HEK293 (cell line): ENCODE measurements around the gene AIPL1.

Experiments used
- CTCF ChIA-PET: fragments of 350-600 bp; formaldehyde crosslinking; extraction: SDS; loops from one replicate; lab custom pipeline; 2021; ENCODE audit warnings: antibody characterized with exemption; lab: Yijun Ruan, JAX
- POLR2A ChIA-PET: fragments of 300-600 bp; formaldehyde crosslinking; extraction: SDS; loops from one replicate; lab custom pipeline; 2020; ENCODE audit warnings: antibody characterized with exemption, inconsistent platforms; lab: Yijun Ruan, JAX
- H3K27ac ChIP-seq: fragments of 200-500 bp; sonication (Bioruptor generic); 2 replicates; pipeline ENCODE4 v1.5.1; 2014; ENCODE audit warnings: low read depth, low read length, control low read depth, inconsistent platforms; ENCODE audit errors: extremely low read depth
- H3K36me3 ChIP-seq, 2 experiments: fragments of 200-500 bp in 1 of 2; sonication (Bioruptor generic) in 1 of 2; 1 replicate in 1 of 2; 2 replicates in 1 of 2; pipeline ENCODE4 v1.5.1; 2014 to 2017; ENCODE audit warnings: inconsistent platforms in 2 of 2, low read length in 2 of 2; ENCODE audit not compliant: control insufficient read depth in 2 of 2, insufficient read depth in 1 of 2
- H3K4me1 ChIP-seq: fragments of 200-500 bp; sonication (Bioruptor generic); 2 replicates; pipeline ENCODE4 v1.5.1; 2014; ENCODE audit warnings: mild to moderate bottlenecking, low read length, inconsistent platforms; ENCODE audit not compliant: control insufficient read depth, insufficient read depth
- H3K4me3 ChIP-seq: 2 replicates; pipeline ENCODE4 v1.5.1; 2011; ENCODE audit warnings: low read depth, mild to moderate bottlenecking, control low read depth, low read length, moderate library complexity
- H3K9me3 ChIP-seq: fragments of 200-500 bp; sonication (Bioruptor generic); 2 replicates; pipeline ENCODE4 v1.5.1; 2014; ENCODE audit warnings: low read depth, low read length, inconsistent platforms; ENCODE audit not compliant: control insufficient read depth, insufficient read depth
- BCL11B ChIP-seq: fragments of 450-650 bp; formaldehyde crosslinking; IDR thresholded peaks from 2 replicates; pipeline ENCODE4 v1.5.1; 2016; ENCODE audit warnings: low read depth, missing biosample characterization, missing genetic modification characterization
- KLF16 ChIP-seq: fragments of 450-650 bp; formaldehyde crosslinking; IDR thresholded peaks from 2 replicates; pipeline ENCODE4 v1.5.1; 2017; ENCODE audit warnings: missing biosample characterization, missing genetic modification characterization
- KLF8 ChIP-seq: fragments of 450-650 bp; formaldehyde crosslinking; IDR thresholded peaks from 2 replicates; pipeline ENCODE4 v1.5.1; 2016; ENCODE audit warnings: missing biosample characterization, missing genetic modification characterization
- SP2 ChIP-seq: fragments of 450-650 bp; formaldehyde crosslinking; IDR thresholded peaks from 2 replicates; pipeline ENCODE4 v1.5.1; 2016; ENCODE audit warnings: missing biosample characterization, missing genetic modification characterization
- TCF7L2 ChIP-seq: IDR thresholded peaks from 2 replicates; pipeline ENCODE4 v1.6.1; 2011; ENCODE audit warnings: low read depth, mild to moderate bottlenecking, inconsistent platforms, low read length, moderate library complexity, borderline replicate concordance
- WT1 ChIP-seq: fragments of 450-650 bp; formaldehyde crosslinking; IDR thresholded peaks from 2 replicates; pipeline ENCODE4 v1.5.1; 2016; ENCODE audit warnings: missing biosample characterization, missing genetic modification characterization
- ZBTB20 ChIP-seq: fragments of 450-650 bp; formaldehyde crosslinking; IDR thresholded peaks from 2 replicates; pipeline ENCODE4 v1.5.1; 2016; ENCODE audit warnings: missing biosample characterization, missing genetic modification characterization
- ZEB2 ChIP-seq: fragments of 450-650 bp; formaldehyde crosslinking; IDR thresholded peaks from 2 replicates; pipeline ENCODE4 v1.5.1; 2016; ENCODE audit warnings: missing biosample characterization, missing genetic modification characterization
- ZNF155 ChIP-seq: fragments of 450-650 bp; formaldehyde crosslinking; IDR thresholded peaks from 2 replicates; pipeline ENCODE4 v1.5.1; 2016; ENCODE audit warnings: missing biosample characterization, missing genetic modification characterization
- ZNF174 ChIP-seq: fragments of 450-650 bp; formaldehyde crosslinking; IDR thresholded peaks from 2 replicates; pipeline ENCODE4 v1.5.0; 2017; ENCODE audit warnings: missing biosample characterization, mild to moderate bottlenecking, missing genetic modification characterization
- ZNF214 ChIP-seq: fragments of 450-650 bp; formaldehyde crosslinking; IDR thresholded peaks from 2 replicates; pipeline ENCODE4 v1.5.1; 2017; ENCODE audit warnings: missing biosample characterization, mild to moderate bottlenecking, missing genetic modification characterization, borderline replicate concordance
- ZNF26 ChIP-seq: fragments of 450-650 bp; formaldehyde crosslinking; IDR thresholded peaks from 2 replicates; pipeline ENCODE4 v1.5.1; 2016; ENCODE audit warnings: missing biosample characterization, missing genetic modification characterization
- ZNF311 ChIP-seq: fragments of 450-650 bp; formaldehyde crosslinking; IDR thresholded peaks from 2 replicates; pipeline ENCODE4 v1.5.1; 2017; ENCODE audit warnings: missing biosample characterization, missing genetic modification characterization, borderline replicate concordance
- ZNF398 ChIP-seq: fragments of 450-650 bp; formaldehyde crosslinking; IDR thresholded peaks from 2 replicates; pipeline ENCODE4 v1.5.1; 2017; ENCODE audit warnings: missing biosample characterization, missing genetic modification characterization
- ZNF416 ChIP-seq: fragments of 450-650 bp; formaldehyde crosslinking; IDR thresholded peaks from 2 replicates; pipeline ENCODE4 v1.5.1; 2016; ENCODE audit warnings: missing biosample characterization, missing genetic modification characterization
- ZNF423 ChIP-seq: fragments of 450-650 bp; formaldehyde crosslinking; IDR thresholded peaks from 2 replicates; pipeline ENCODE4 v1.5.1; 2016; ENCODE audit warnings: missing biosample characterization, missing genetic modification characterization
- ZNF48 ChIP-seq: fragments of 450-650 bp; formaldehyde crosslinking; IDR thresholded peaks from 2 replicates; pipeline ENCODE4 v1.5.1; 2016; ENCODE audit warnings: missing biosample characterization, missing genetic modification characterization
- ZNF521 ChIP-seq: fragments of 450-650 bp; formaldehyde crosslinking; IDR thresholded peaks from 2 replicates; pipeline ENCODE4 v1.5.1; 2017; ENCODE audit warnings: missing biosample characterization, mild to moderate bottlenecking, missing genetic modification characterization
- ZNF561 ChIP-seq: fragments of 450-650 bp; IDR thresholded peaks from 2 replicates; pipeline ENCODE4 v1.5.1; 2018; ENCODE audit warnings: missing biosample characterization, missing genetic modification characterization, borderline replicate concordance
- ZNF768 ChIP-seq: fragments of 450-650 bp; formaldehyde crosslinking; IDR thresholded peaks from 2 replicates; pipeline ENCODE4 v1.5.1; 2018; ENCODE audit warnings: missing biosample characterization, mild to moderate bottlenecking, missing genetic modification characterization
- ZNF830 ChIP-seq: fragments of 450-650 bp; IDR thresholded peaks from 2 replicates; pipeline ENCODE4 v1.5.0; 2018; ENCODE audit warnings: missing biosample characterization, missing genetic modification characterization, low read depth, mild to moderate bottlenecking, moderate library complexity
- TF ChIP-seq, protein P1 (sequence below): fragments of 450-650 bp; formaldehyde crosslinking; IDR thresholded peaks from 2 replicates; pipeline ENCODE4 v1.5.1; 2016; ENCODE audit warnings: missing biosample characterization, missing genetic modification characterization

Gene AIPL1

DNA sequence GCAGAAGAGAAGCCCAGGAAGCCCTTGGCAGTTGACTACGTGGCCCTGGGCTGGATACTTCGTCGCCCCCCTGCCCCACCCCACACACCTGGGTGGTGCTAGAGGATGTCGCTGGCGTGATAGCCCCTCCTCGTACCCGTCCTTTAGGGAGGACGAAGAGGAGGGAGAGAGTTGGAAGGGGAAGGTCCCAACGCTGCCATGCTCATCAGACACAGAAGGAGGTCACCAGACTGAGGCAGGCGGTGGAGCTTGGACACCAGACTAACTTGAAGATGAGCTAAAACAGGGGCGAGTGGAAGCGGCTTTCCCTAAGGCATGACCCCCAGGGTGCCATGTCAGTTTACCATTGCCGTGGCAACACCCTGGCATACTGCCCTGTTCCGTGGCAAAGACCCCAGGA lies 11.0 kb downstream of the AIPL1 start:
- no peak overlapping the region for H3K27ac ChIP-seq
- H3K4me3 ChIP-seq, result no peak overlapping the region
- H3K36me3 ChIP-seq, result no peaks in the 10 kb centered on the region
- no peaks in the 10 kb centered on the region for H3K9me3 ChIP-seq
- H3K4me1 ChIP-seq, result no peaks in the 10 kb centered on the region
- POLR2A ChIA-PET, result no interaction called here
- CTCF ChIA-PET, result interaction anchor here (0.6 to 2.6 kb wide), 9 partner anchors 11 to 835 kb away, joined by 3 to 15 read pairs (median 4); partner anchors contain the start of gene AIPL1
- TF ChIP-seq ZEB2 (tag by site-specific recombination) (no peak), ZNF311 (tag by site-specific recombination) (no peak), WT1 (tag by site-specific recombination) (no peak)

GRCh38 chr17:6422654-6423241 lies 12.2 kb downstream of the AIPL1 start:
- Histone ChIP-seq H3K36me3 (no peaks in the 10 kb centered on the region), H3K27ac (no peak overlapping the region), H3K4me3 (no peak overlapping the region), H3K4me1 (no peaks in the 10 kb centered on the region), H3K9me3 (no peaks in the 10 kb centered on the region)
- TF ChIP-seq KLF8 (tag by site-specific recombination) (no peak), ZNF416 (tag by site-specific recombination) (no peak), ZNF561 (tag by site-specific recombination) (no peak), ZNF155 (tag by site-specific recombination) (no peak), ZNF768 (tag by site-specific recombination) (no peak), TCF7L2 (no peak), SP2 (tag by site-specific recombination) (no peak), ZNF174 (tag by site-specific recombination) (no peak), ZNF521 (tag by site-specific recombination) (no peak), ZBTB20 (no peak), ZNF830 (tag by site-specific recombination) (no peak), ZNF423 (tag by site-specific recombination) (no peak), ZNF48 (no peak), ZNF214 (tag by site-specific recombination) (no peak), KLF16 (tag by site-specific recombination) (no peak), BCL11B (tag by site-specific recombination) (no peak), ZNF398 (tag by site-specific recombination) (no peak), ZNF26 (tag by site-specific recombination) (no peak)
- TF ChIP-seq, protein P1, sequence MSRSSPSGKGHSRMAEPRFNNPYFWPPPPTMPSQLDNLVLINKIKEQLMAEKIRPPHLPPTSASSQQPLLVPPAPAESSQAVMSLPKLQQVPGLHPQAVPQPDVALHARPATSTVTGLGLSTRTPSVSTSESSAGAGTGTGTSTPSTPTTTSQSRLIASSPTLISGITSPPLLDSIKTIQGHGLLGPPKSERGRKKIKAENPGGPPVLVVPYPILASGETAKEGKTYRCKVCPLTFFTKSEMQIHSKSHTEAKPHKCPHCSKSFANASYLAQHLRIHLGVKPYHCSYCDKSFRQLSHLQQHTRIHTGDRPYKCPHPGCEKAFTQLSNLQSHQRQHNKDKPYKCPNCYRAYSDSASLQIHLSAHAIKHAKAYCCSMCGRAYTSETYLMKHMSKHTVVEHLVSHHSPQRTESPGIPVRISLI, result no peak
- POLR2A ChIA-PET, result no interaction called here
- CTCF ChIA-PET, result interaction anchor here (0.5 to 4.0 kb wide), 13 partner anchors 13 to 952 kb away, joined by 3 to 28 read pairs (median 3); no protein-coding TSS in a partner anchor
